IMR-90 (cell line): ENCODE measurements around the gene GP1BA. TPM values are rescaled to one million over a fixed set of nuclear protein-coding genes. Genes with fewer than 3 reads are reported as not detected.

ENCODE experiments used
- ATAC-seq: fragments of 200-7000 bp; cut with Tn5 transposase; 2 replicates; pipeline ENCODE4 v1.9.1; 2020; ENCODE audit warnings: low read depth, mild to moderate bottlenecking, moderate library complexity
- BruUV-seq: library from RNA; stranded (reverse); fragments of 400-500 nt; replicated peaks from 2 replicates; lab custom pipeline; 2021; lab: Mats Ljungman, UMichigan
- CTCF ChIA-PET: fragments of 300-600 bp; formaldehyde crosslinking; extraction: SDS; loops from one replicate; lab custom pipeline; 2021; ENCODE audit warnings: antibody characterized with exemption; lab: Yijun Ruan, JAX
- POLR2A ChIA-PET: fragments of 300-600 bp; sonication (Branson Sonifier 250); formaldehyde crosslinking; loops from one replicate; lab custom pipeline; 2022; ENCODE audit warnings: antibody characterized with exemption; ENCODE audit not compliant: unreplicated experiment; lab: Charles Lee
- DNase-seq: peaks from one replicate; pipeline ENCODE4 v3.0.0; 2013
- H2AFZ ChIP-seq: replicated peaks from 2 replicates; pipeline ENCODE3; 2013; ENCODE audit warnings: low read length, mild to moderate bottlenecking; ENCODE audit not compliant: poor library complexity
- H2AK5ac ChIP-seq: 2 replicates; pipeline ENCODE4 v1.6.1; 2013; ENCODE audit warnings: low read depth, low read length, inconsistent platforms
- H2AK9ac ChIP-seq: replicated peaks from 2 replicates; pipeline ENCODE3; 2013; ENCODE audit warnings: mild to moderate bottlenecking, low read depth, low read length, moderate library complexity; ENCODE audit not compliant: poor library complexity
- H2BK120ac ChIP-seq: 2 replicates; pipeline ENCODE4 v1.6.1; 2013; ENCODE audit warnings: low read depth, low read length, inconsistent platforms
- H2BK15ac ChIP-seq: 3 replicates; pipeline ENCODE4 v1.6.1; 2013; ENCODE audit warnings: low read depth, low read length, inconsistent platforms
- H2BK20ac ChIP-seq: 2 replicates; pipeline ENCODE4 v1.6.1; 2013; ENCODE audit warnings: low read depth, mild to moderate bottlenecking, inconsistent platforms, low read length, moderate library complexity
- H2BK5ac ChIP-seq: 2 replicates; pipeline ENCODE4 v1.6.1; 2013; ENCODE audit warnings: mild to moderate bottlenecking, low read depth, low read length, inconsistent platforms; ENCODE audit not compliant: poor library complexity, severe bottlenecking
- H3K14ac ChIP-seq: replicated peaks from 2 replicates; pipeline ENCODE4 v1.6.1; 2013; ENCODE audit warnings: low read depth, low read length, inconsistent platforms
- H3K18ac ChIP-seq: 2 replicates; pipeline ENCODE4 v1.6.1; 2013; ENCODE audit warnings: low read depth, low read length, control low read depth
- H3K23ac ChIP-seq: 2 replicates; pipeline ENCODE4 v1.6.1; 2013; ENCODE audit warnings: low read depth, low read length, inconsistent platforms
- H3K27ac ChIP-seq: 2 replicates; pipeline ENCODE4 v1.5.1; 2013; ENCODE audit warnings: mild to moderate bottlenecking, control low read depth, low read length; ENCODE audit not compliant: insufficient read depth
- H3K27me3 ChIP-seq: 2 replicates; pipeline ENCODE4 v1.6.1; 2013; ENCODE audit warnings: low read length; ENCODE audit not compliant: control insufficient read depth, insufficient read depth
- H3K36me3 ChIP-seq: 2 replicates; pipeline ENCODE4 v1.6.1; 2013; ENCODE audit warnings: low read length, mixed read lengths; ENCODE audit not compliant: control insufficient read depth, insufficient read depth
- H3K4ac ChIP-seq: 2 replicates; pipeline ENCODE4 v1.6.1; 2013; ENCODE audit warnings: low read depth, low read length, inconsistent platforms
- H3K4me1 ChIP-seq: 2 replicates; pipeline ENCODE4 v1.6.1; 2013; ENCODE audit warnings: low read length, mixed read lengths; ENCODE audit not compliant: control insufficient read depth, insufficient read depth
- H3K4me2 ChIP-seq: 2 replicates; pipeline ENCODE4 v1.6.1; 2013; ENCODE audit warnings: low read depth, mild to moderate bottlenecking, control low read depth, low read length, moderate library complexity
- H3K4me3 ChIP-seq: 2 replicates; pipeline ENCODE4 v1.5.1; 2013; ENCODE audit warnings: low read depth, mild to moderate bottlenecking, control low read depth, low read length, moderate library complexity; ENCODE audit not compliant: insufficient read depth
- H3K56ac ChIP-seq: 2 replicates; pipeline ENCODE4 v1.6.1; 2013; ENCODE audit warnings: low read length, inconsistent platforms; ENCODE audit not compliant: insufficient read depth; ENCODE audit errors: extremely low read depth
- H3K79me1 ChIP-seq, 2 experiments: 2 replicates each; pipeline ENCODE4 v1.6.1; 2013; ENCODE audit warnings: low read length in 2 of 2, inconsistent platforms in 1 of 2, low read depth in 1 of 2
- H3K9ac ChIP-seq: 2 replicates; pipeline ENCODE4 v1.6.1; 2013; ENCODE audit warnings: low read depth, low read length, control low read depth
- H3K9me1 ChIP-seq: 2 replicates; pipeline ENCODE4 v1.6.1; 2013; ENCODE audit warnings: low read length, inconsistent platforms; ENCODE audit not compliant: insufficient read depth
- H3K9me3 ChIP-seq: 2 replicates; pipeline ENCODE4 v1.6.1; 2013; ENCODE audit warnings: low read length; ENCODE audit not compliant: control insufficient read depth, insufficient read depth
- H4K20me1 ChIP-seq: 2 replicates; pipeline ENCODE4 v1.6.1; 2013; ENCODE audit warnings: low read length, inconsistent platforms; ENCODE audit not compliant: insufficient read depth
- H4K5ac ChIP-seq: 2 replicates; pipeline ENCODE4 v1.6.1; 2013; ENCODE audit warnings: mild to moderate bottlenecking, low read depth, low read length, control low read depth
- H4K8ac ChIP-seq, 2 experiments: 2 replicates each; pipeline ENCODE4 v1.6.1; 2013; ENCODE audit warnings: low read depth in 2 of 2, low read length in 2 of 2, control low read depth in 1 of 2, inconsistent platforms in 1 of 2
- H4K91ac ChIP-seq: 2 replicates; pipeline ENCODE4 v1.6.1; 2013; ENCODE audit warnings: low read depth, low read length, inconsistent platforms; ENCODE audit not compliant: insufficient read depth
- CHD1 ChIP-seq: IDR thresholded peaks from 2 replicates; pipeline ENCODE4 v1.6.1; 2012; ENCODE audit warnings: low read depth, low read length, improper control_type of control experiment
- FOS ChIP-seq: fragments of 150-350 bp; IDR thresholded peaks from 2 replicates; pipeline ENCODE4 v1.6.1; 2016; ENCODE audit warnings: low read depth, low read length
- MAFK ChIP-seq: IDR thresholded peaks from 2 replicates; pipeline ENCODE4 v1.6.1; 2012; ENCODE audit warnings: low read depth, low read length, improper control_type of control experiment
- RCOR1 ChIP-seq: IDR thresholded peaks from 2 replicates; pipeline ENCODE4 v1.6.1; 2012; ENCODE audit warnings: mild to moderate bottlenecking, low read length, improper control_type of control experiment; ENCODE audit not compliant: insufficient replicate concordance
- WGBS, 2 experiments: methylation state at CpG; one replicate each; pipeline versions ENCODE4 v1.1.5 to v1.1.7; 2013; ENCODE audit warnings: missing lambda C conversion rate in 2 of 2; ENCODE audit not compliant: insufficient read length in 1 of 2; ENCODE audit errors: extremely low coverage in 2 of 2; 5-methylcytosine and 5-hydroxymethylcytosine counted together
- dilution Hi-C: fragments of 300-500 bp; cut with HindIII; formaldehyde crosslinking; loops from one replicate; pipeline ENCODE4 v1.14.3; 2018; ENCODE audit warnings: low sequenced_read_pairs; ENCODE audit not compliant: unreplicated experiment
- in situ Hi-C: fragments of 300-500 bp; cut with MboI; formaldehyde crosslinking; loops from 3 replicates; pipeline ENCODE4 v1.14.3; 2019; ENCODE audit warnings: low sequenced_read_pairs, inconsistent platforms, mixed read lengths
- intact Hi-C: fragments of 100-400 bp; cut with micrococcal nuclease; formaldehyde crosslinking; loops from 2 replicates; pipeline ENCODE4 v1.10.0; 2022
- polyA plus RNA-seq, 3 experiments: library from polyadenylated mRNA; depleted of rRNA; stranded (reverse); fragments of >200 nt; gene quantifications; 2 replicates each; pipeline ENCODE4 v1.2.3, GENCODE V29; 2012; ENCODE audit warnings: low replicate concordance in 1 of 3
- total RNA-seq: library from RNA; depleted of rRNA; stranded (reverse); fragments of >200 nt; gene quantifications from 2 replicates; pipeline ENCODE4 v1.2.3, GENCODE V29; 2012

Gene GP1BA
- total and polyA plus RNA-seq, 2 of the 4 experiments (the other 2 are of a cell fraction), result not detected

- H2AK5ac ChIP-seq, result no peak overlapping the region
- H3K27me3 ChIP-seq, result no peaks in the 10 kb centered on the region
- dilution Hi-C loops (no loop called here), intact Hi-C loops (no loop called here), in situ Hi-C loops (no loop called here)
- H3K79me1 ChIP-seq, result no peaks in the 10 kb centered on the region
- no peak overlapping the region for H3K14ac ChIP-seq
- POLR2A ChIA-PET, result no interaction called here
- peaks cover 1% of the 10 kb centered on the region; the same call in 1 of the 2 replicates for H3K36me3 ChIP-seq
- no peaks in the 10 kb centered on the region for H4K20me1 ChIP-seq
- no peak for ATAC-seq
- no peak overlapping the region for H3K4me3 ChIP-seq
- no peak overlapping the region for H3K4me2 ChIP-seq
- no peak overlapping the region for H3K9ac ChIP-seq
- DNase-seq, result no peak
- no peak overlapping the region for H3K23ac ChIP-seq
- no peak overlapping the region for H3K56ac ChIP-seq
- peaks cover 5% of the 10 kb centered on the region; the same call in 1 of the 2 replicates for H3K9me1 ChIP-seq
- no peak overlapping the region for H4K5ac ChIP-seq
- no peaks in the 10 kb centered on the region; the same call in 1 of the 2 replicates for H3K4me1 ChIP-seq
- no peak overlapping the region for H2BK20ac ChIP-seq
- H4K8ac ChIP-seq, result no peak overlapping the region
- H2AK9ac ChIP-seq, result no peak overlapping the region
- no TSS peak for BruUV-seq
- H4K91ac ChIP-seq, result no peak overlapping the region
- no peak for TF ChIP-seq MAFK
- TF ChIP-seq FOS, result no peak
- no peak for TF ChIP-seq RCOR1
- no peak for TF ChIP-seq CHD1
- H3K18ac ChIP-seq, result no peak overlapping the region
- 95 to 100% methylated on average over 1 to 7 of the region's 18 CpGs for WGBS, 2 experiments
- no peak overlapping the region for H2AFZ ChIP-seq
- no peak overlapping the region for H2BK120ac ChIP-seq
- H2BK15ac ChIP-seq, result no peak overlapping the region
- H2BK5ac ChIP-seq, result no peak overlapping the region
- H3K27ac ChIP-seq, result no peak overlapping the region
- H3K4ac ChIP-seq, result no peak overlapping the region
- no peaks in the 10 kb centered on the region for H3K9me3 ChIP-seq
- CTCF ChIA-PET, result no interaction called here
Observed at GRCh38 chr17:4928881-4929280, 3.2 kb upstream of the GP1BA start.
